IMR-90 (cell line): ENCODE data around the gene TTC8. TPM values are rescaled to one million over a fixed set of nuclear protein-coding genes. Genes with fewer than 3 reads are reported as not detected.
A peak's percentile ranks its signal among the peaks of the same experiment; 100 is the strongest.

ENCODE experiments used
- ATAC-seq: fragments of 200-7000 bp; cut with Tn5 transposase; 2 replicates; pipeline ENCODE4 v1.9.1; 2020; ENCODE audit warnings: low read depth, mild to moderate bottlenecking, moderate library complexity
- BruUV-seq: library from RNA; stranded (reverse); fragments of 400-500 nt; replicated peaks from 2 replicates; lab custom pipeline; 2021; lab: Mats Ljungman, UMichigan
- CTCF ChIA-PET: fragments of 300-600 bp; formaldehyde crosslinking; extraction: SDS; loops from one replicate; lab custom pipeline; 2021; ENCODE audit warnings: antibody characterized with exemption; lab: Yijun Ruan, JAX
- POLR2A ChIA-PET: fragments of 300-600 bp; sonication (Branson Sonifier 250); formaldehyde crosslinking; loops from one replicate; lab custom pipeline; 2022; ENCODE audit warnings: antibody characterized with exemption; ENCODE audit not compliant: unreplicated experiment; lab: Charles Lee
- DNase-seq: peaks from one replicate; pipeline ENCODE4 v3.0.0; 2013
- H2AFZ ChIP-seq: replicated peaks from 2 replicates; pipeline ENCODE3; 2013; ENCODE audit warnings: low read length, mild to moderate bottlenecking; ENCODE audit not compliant: poor library complexity
- H2AK5ac ChIP-seq: 2 replicates; pipeline ENCODE4 v1.6.1; 2013; ENCODE audit warnings: low read depth, low read length, inconsistent platforms
- H2AK9ac ChIP-seq: replicated peaks from 2 replicates; pipeline ENCODE3; 2013; ENCODE audit warnings: mild to moderate bottlenecking, low read depth, low read length, moderate library complexity; ENCODE audit not compliant: poor library complexity
- H2BK120ac ChIP-seq: 2 replicates; pipeline ENCODE4 v1.6.1; 2013; ENCODE audit warnings: low read depth, low read length, inconsistent platforms
- H2BK15ac ChIP-seq: 3 replicates; pipeline ENCODE4 v1.6.1; 2013; ENCODE audit warnings: low read depth, low read length, inconsistent platforms
- H2BK20ac ChIP-seq: 2 replicates; pipeline ENCODE4 v1.6.1; 2013; ENCODE audit warnings: low read depth, mild to moderate bottlenecking, inconsistent platforms, low read length, moderate library complexity
- H2BK5ac ChIP-seq: 2 replicates; pipeline ENCODE4 v1.6.1; 2013; ENCODE audit warnings: mild to moderate bottlenecking, low read depth, low read length, inconsistent platforms; ENCODE audit not compliant: poor library complexity, severe bottlenecking
- H3K14ac ChIP-seq: replicated peaks from 2 replicates; pipeline ENCODE4 v1.6.1; 2013; ENCODE audit warnings: low read depth, low read length, inconsistent platforms
- H3K18ac ChIP-seq: 2 replicates; pipeline ENCODE4 v1.6.1; 2013; ENCODE audit warnings: low read depth, low read length, control low read depth
- H3K23ac ChIP-seq: 2 replicates; pipeline ENCODE4 v1.6.1; 2013; ENCODE audit warnings: low read depth, low read length, inconsistent platforms
- H3K27ac ChIP-seq: 2 replicates; pipeline ENCODE4 v1.5.1; 2013; ENCODE audit warnings: mild to moderate bottlenecking, control low read depth, low read length; ENCODE audit not compliant: insufficient read depth
- H3K27me3 ChIP-seq: 2 replicates; pipeline ENCODE4 v1.6.1; 2013; ENCODE audit warnings: low read length; ENCODE audit not compliant: control insufficient read depth, insufficient read depth
- H3K36me3 ChIP-seq: 2 replicates; pipeline ENCODE4 v1.6.1; 2013; ENCODE audit warnings: low read length, mixed read lengths; ENCODE audit not compliant: control insufficient read depth, insufficient read depth
- H3K4ac ChIP-seq: 2 replicates; pipeline ENCODE4 v1.6.1; 2013; ENCODE audit warnings: low read depth, low read length, inconsistent platforms
- H3K4me1 ChIP-seq: 2 replicates; pipeline ENCODE4 v1.6.1; 2013; ENCODE audit warnings: low read length, mixed read lengths; ENCODE audit not compliant: control insufficient read depth, insufficient read depth
- H3K4me2 ChIP-seq: 2 replicates; pipeline ENCODE4 v1.6.1; 2013; ENCODE audit warnings: low read depth, mild to moderate bottlenecking, control low read depth, low read length, moderate library complexity
- H3K4me3 ChIP-seq: 2 replicates; pipeline ENCODE4 v1.5.1; 2013; ENCODE audit warnings: low read depth, mild to moderate bottlenecking, control low read depth, low read length, moderate library complexity; ENCODE audit not compliant: insufficient read depth
- H3K56ac ChIP-seq: 2 replicates; pipeline ENCODE4 v1.6.1; 2013; ENCODE audit warnings: low read length, inconsistent platforms; ENCODE audit not compliant: insufficient read depth; ENCODE audit errors: extremely low read depth
- H3K79me1 ChIP-seq, 2 experiments: 2 replicates each; pipeline ENCODE4 v1.6.1; 2013; ENCODE audit warnings: low read length in 2 of 2, inconsistent platforms in 1 of 2, low read depth in 1 of 2
- H3K9ac ChIP-seq: 2 replicates; pipeline ENCODE4 v1.6.1; 2013; ENCODE audit warnings: low read depth, low read length, control low read depth
- H3K9me1 ChIP-seq: 2 replicates; pipeline ENCODE4 v1.6.1; 2013; ENCODE audit warnings: low read length, inconsistent platforms; ENCODE audit not compliant: insufficient read depth
- H3K9me3 ChIP-seq: 2 replicates; pipeline ENCODE4 v1.6.1; 2013; ENCODE audit warnings: low read length; ENCODE audit not compliant: control insufficient read depth, insufficient read depth
- H4K20me1 ChIP-seq: 2 replicates; pipeline ENCODE4 v1.6.1; 2013; ENCODE audit warnings: low read length, inconsistent platforms; ENCODE audit not compliant: insufficient read depth
- H4K5ac ChIP-seq: 2 replicates; pipeline ENCODE4 v1.6.1; 2013; ENCODE audit warnings: mild to moderate bottlenecking, low read depth, low read length, control low read depth
- H4K8ac ChIP-seq, 2 experiments: 2 replicates each; pipeline ENCODE4 v1.6.1; 2013; ENCODE audit warnings: low read depth in 2 of 2, low read length in 2 of 2, control low read depth in 1 of 2, inconsistent platforms in 1 of 2
- H4K91ac ChIP-seq: 2 replicates; pipeline ENCODE4 v1.6.1; 2013; ENCODE audit warnings: low read depth, low read length, inconsistent platforms; ENCODE audit not compliant: insufficient read depth
- BHLHE40 ChIP-seq: fragments of 150-350 bp; IDR thresholded peaks from 2 replicates; pipeline ENCODE4 v1.6.1; 2016; ENCODE audit warnings: mild to moderate bottlenecking, low read depth, low read length
- CEBPB ChIP-seq: IDR thresholded peaks from 2 replicates; pipeline ENCODE4 v1.6.1; 2012; ENCODE audit warnings: low read depth, low read length, improper control_type of control experiment
- CHD1 ChIP-seq: IDR thresholded peaks from 2 replicates; pipeline ENCODE4 v1.6.1; 2012; ENCODE audit warnings: low read depth, low read length, improper control_type of control experiment
- FOS ChIP-seq: fragments of 150-350 bp; IDR thresholded peaks from 2 replicates; pipeline ENCODE4 v1.6.1; 2016; ENCODE audit warnings: low read depth, low read length
- MAZ ChIP-seq: IDR thresholded peaks from 2 replicates; pipeline ENCODE4 v1.6.1; 2012; ENCODE audit warnings: low read depth, mild to moderate bottlenecking, low read length, improper control_type of control experiment, moderate library complexity, borderline replicate concordance
- MXI1 ChIP-seq: IDR thresholded peaks from 2 replicates; pipeline ENCODE4 v1.6.1; 2012; ENCODE audit warnings: low read depth, mild to moderate bottlenecking, low read length, moderate library complexity, borderline replicate concordance
- NFE2L2 ChIP-seq: fragments of 150-350 bp; IDR thresholded peaks from 2 replicates; pipeline ENCODE4 v1.6.1; 2016; ENCODE audit warnings: low read depth, mild to moderate bottlenecking, low read length
- POLR2A ChIP-seq: IDR thresholded peaks from 2 replicates; pipeline ENCODE4 v1.6.1; 2012; ENCODE audit warnings: mild to moderate bottlenecking, low read depth, low read length
- RAD21 ChIP-seq: IDR thresholded peaks from 2 replicates; pipeline ENCODE4 v1.6.1; 2012; ENCODE audit warnings: low read length, improper control_type of control experiment
- RCOR1 ChIP-seq: IDR thresholded peaks from 2 replicates; pipeline ENCODE4 v1.6.1; 2012; ENCODE audit warnings: mild to moderate bottlenecking, low read length, improper control_type of control experiment; ENCODE audit not compliant: insufficient replicate concordance
- SMC3 ChIP-seq: fragments of 150-350 bp; IDR thresholded peaks from 2 replicates; pipeline ENCODE4 v1.6.1; 2016; ENCODE audit warnings: low read depth, mild to moderate bottlenecking, antibody characterized with exemption, low read length, moderate library complexity
- WGBS, 2 experiments: methylation state at CpG; one replicate each; pipeline versions ENCODE4 v1.1.5 to v1.1.7; 2013; ENCODE audit warnings: missing lambda C conversion rate in 2 of 2; ENCODE audit not compliant: insufficient read length in 1 of 2; ENCODE audit errors: extremely low coverage in 2 of 2; 5-methylcytosine and 5-hydroxymethylcytosine counted together
- dilution Hi-C: fragments of 300-500 bp; cut with HindIII; formaldehyde crosslinking; loops from one replicate; pipeline ENCODE4 v1.14.3; 2018; ENCODE audit warnings: low sequenced_read_pairs; ENCODE audit not compliant: unreplicated experiment
- in situ Hi-C: fragments of 300-500 bp; cut with MboI; formaldehyde crosslinking; loops from 3 replicates; pipeline ENCODE4 v1.14.3; 2019; ENCODE audit warnings: low sequenced_read_pairs, inconsistent platforms, mixed read lengths
- intact Hi-C: fragments of 100-400 bp; cut with micrococcal nuclease; formaldehyde crosslinking; loops from 2 replicates; pipeline ENCODE4 v1.10.0; 2022
- polyA plus RNA-seq, 3 experiments: library from polyadenylated mRNA; depleted of rRNA; stranded (reverse); fragments of >200 nt; gene quantifications; 2 replicates each; pipeline ENCODE4 v1.2.3, GENCODE V29; 2012; ENCODE audit warnings: low replicate concordance in 1 of 3
- total RNA-seq: library from RNA; depleted of rRNA; stranded (reverse); fragments of >200 nt; gene quantifications from 2 replicates; pipeline ENCODE4 v1.2.3, GENCODE V29; 2012
- TF ChIP-seq, protein P1 (sequence below): fragments of 150-350 bp; IDR thresholded peaks from 2 replicates; pipeline ENCODE4 v1.6.1; 2017; ENCODE audit warnings: mild to moderate bottlenecking, antibody characterized with exemption, low read length, low read depth
- TF ChIP-seq, protein P2 (sequence below): fragments of 150-350 bp; IDR thresholded peaks from 2 replicates; pipeline ENCODE4 v1.6.1; 2016; ENCODE audit warnings: low read depth, mild to moderate bottlenecking, low read length, moderate library complexity, borderline replicate concordance
- TF ChIP-seq, protein P3 (sequence below): conservative IDR thresholded peaks from 2 replicates; pipeline ENCODE4 v1.5.1; 2012; ENCODE audit warnings: mild to moderate bottlenecking, low read depth, low read length, improper control_type of control experiment

TTC8 gene
- total and polyA plus RNA-seq, 2 of the 4 experiments (the other 2 are of a cell fraction): 48.9 to 84.2 TPM

DNA sequence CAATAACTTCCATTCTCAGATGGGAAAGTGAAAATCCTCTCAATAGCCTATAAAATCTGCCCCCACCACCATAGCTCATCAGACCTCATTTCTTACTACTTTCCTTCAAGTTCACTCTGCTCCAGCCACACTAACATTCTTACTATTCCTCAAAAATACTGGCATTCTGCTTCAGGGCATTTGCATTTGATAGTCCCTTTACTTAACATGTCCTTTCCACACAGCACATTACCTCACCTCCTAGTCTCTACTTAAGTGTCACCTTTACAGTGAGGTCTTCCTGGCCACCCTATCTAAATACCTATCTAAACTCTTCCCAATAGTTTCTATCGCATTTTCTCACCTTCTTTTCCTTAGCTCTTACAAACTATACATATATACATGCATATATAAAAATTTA, 38.5 kb upstream of the TTC8 start:
- no peak overlapping the region for H2AFZ ChIP-seq
- H4K20me1 ChIP-seq: no peaks in the 10 kb centered on the region
- H3K14ac ChIP-seq: no peak overlapping the region
- in situ Hi-C loops (no loop called here), intact Hi-C loops (no loop called here), dilution Hi-C loops (no loop called here)
- H3K4me1 ChIP-seq: no peaks in the 10 kb centered on the region; the same call in 1 of the 2 replicates
- no peak overlapping the region; the same call in 1 of the 2 replicates for H3K18ac ChIP-seq
- DNase-seq: no peak
- H3K23ac ChIP-seq: no peak overlapping the region
- H2BK20ac ChIP-seq: no peak overlapping the region
- ChIA-PET CTCF (no interaction called here), POLR2A (no interaction called here)
- no peak overlapping the region for H3K9ac ChIP-seq
- no peaks in the 10 kb centered on the region for H3K27me3 ChIP-seq
- H3K79me1 ChIP-seq: peaks cover 3 to 30% of the 10 kb centered on the region in 2 experiments; a peak in 2 of 4 replicates
- no peak overlapping the region for H4K8ac ChIP-seq
- peak overlapping the region; percentile 48; the same call in 1 of the 2 replicates for H4K5ac ChIP-seq
- no CpG with 5 or more reads among the region's 1 CpG for WGBS, 2 experiments
- H3K4me2 ChIP-seq: no peak overlapping the region; the same call in 1 of the 2 replicates
- H2AK9ac ChIP-seq: no peak overlapping the region
- no peak overlapping the region for H3K4ac ChIP-seq
- no peak for TF ChIP-seq POLR2A
- no peak for TF ChIP-seq NFE2L2
- no peak for TF ChIP-seq BHLHE40
- TF ChIP-seq CHD1: no peak
- TF ChIP-seq MAZ: no peak
- no peak for TF ChIP-seq CEBPB
- TF ChIP-seq RAD21: no peak
- no peak for TF ChIP-seq SMC3
- TF ChIP-seq, protein P1, sequence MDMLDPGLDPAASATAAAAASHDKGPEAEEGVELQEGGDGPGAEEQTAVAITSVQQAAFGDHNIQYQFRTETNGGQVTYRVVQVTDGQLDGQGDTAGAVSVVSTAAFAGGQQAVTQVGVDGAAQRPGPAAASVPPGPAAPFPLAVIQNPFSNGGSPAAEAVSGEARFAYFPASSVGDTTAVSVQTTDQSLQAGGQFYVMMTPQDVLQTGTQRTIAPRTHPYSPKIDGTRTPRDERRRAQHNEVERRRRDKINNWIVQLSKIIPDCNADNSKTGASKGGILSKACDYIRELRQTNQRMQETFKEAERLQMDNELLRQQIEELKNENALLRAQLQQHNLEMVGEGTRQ: no peak
- TF ChIP-seq, protein P2, sequence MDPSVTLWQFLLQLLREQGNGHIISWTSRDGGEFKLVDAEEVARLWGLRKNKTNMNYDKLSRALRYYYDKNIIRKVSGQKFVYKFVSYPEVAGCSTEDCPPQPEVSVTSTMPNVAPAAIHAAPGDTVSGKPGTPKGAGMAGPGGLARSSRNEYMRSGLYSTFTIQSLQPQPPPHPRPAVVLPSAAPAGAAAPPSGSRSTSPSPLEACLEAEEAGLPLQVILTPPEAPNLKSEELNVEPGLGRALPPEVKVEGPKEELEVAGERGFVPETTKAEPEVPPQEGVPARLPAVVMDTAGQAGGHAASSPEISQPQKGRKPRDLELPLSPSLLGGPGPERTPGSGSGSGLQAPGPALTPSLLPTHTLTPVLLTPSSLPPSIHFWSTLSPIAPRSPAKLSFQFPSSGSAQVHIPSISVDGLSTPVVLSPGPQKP: no peak
- no peak for TF ChIP-seq MXI1
- no peak for TF ChIP-seq FOS
- TF ChIP-seq, protein P3, sequence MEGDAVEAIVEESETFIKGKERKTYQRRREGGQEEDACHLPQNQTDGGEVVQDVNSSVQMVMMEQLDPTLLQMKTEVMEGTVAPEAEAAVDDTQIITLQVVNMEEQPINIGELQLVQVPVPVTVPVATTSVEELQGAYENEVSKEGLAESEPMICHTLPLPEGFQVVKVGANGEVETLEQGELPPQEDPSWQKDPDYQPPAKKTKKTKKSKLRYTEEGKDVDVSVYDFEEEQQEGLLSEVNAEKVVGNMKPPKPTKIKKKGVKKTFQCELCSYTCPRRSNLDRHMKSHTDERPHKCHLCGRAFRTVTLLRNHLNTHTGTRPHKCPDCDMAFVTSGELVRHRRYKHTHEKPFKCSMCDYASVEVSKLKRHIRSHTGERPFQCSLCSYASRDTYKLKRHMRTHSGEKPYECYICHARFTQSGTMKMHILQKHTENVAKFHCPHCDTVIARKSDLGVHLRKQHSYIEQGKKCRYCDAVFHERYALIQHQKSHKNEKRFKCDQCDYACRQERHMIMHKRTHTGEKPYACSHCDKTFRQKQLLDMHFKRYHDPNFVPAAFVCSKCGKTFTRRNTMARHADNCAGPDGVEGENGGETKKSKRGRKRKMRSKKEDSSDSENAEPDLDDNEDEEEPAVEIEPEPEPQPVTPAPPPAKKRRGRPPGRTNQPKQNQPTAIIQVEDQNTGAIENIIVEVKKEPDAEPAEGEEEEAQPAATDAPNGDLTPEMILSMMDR: no peak
- no peak for TF ChIP-seq RCOR1
- no peak overlapping the region for H2BK15ac ChIP-seq
- no peak overlapping the region for H3K56ac ChIP-seq
- no peak overlapping the region for H3K4me3 ChIP-seq
- H3K9me1 ChIP-seq: no peaks in the 10 kb centered on the region
- no peaks in the 10 kb centered on the region for H3K36me3 ChIP-seq
- no peak overlapping the region for H3K27ac ChIP-seq
- no peak overlapping the region for H2BK120ac ChIP-seq
- no peak for ATAC-seq
- H3K9me3 ChIP-seq: no peaks in the 10 kb centered on the region
- H4K91ac ChIP-seq: no peak overlapping the region
- H2AK5ac ChIP-seq: no peak overlapping the region
- H2BK5ac ChIP-seq: no peak overlapping the region
- no TSS peak for BruUV-seq
